GM18517 (cell line): ENCODE data around the gene TMEM117.
"Not testable (repeated sequence)": the region's sequence is repeated elsewhere in the genome, so short reads cannot be mapped to it uniquely, and the experiment has no call there.

Experiments used
- ATAC-seq: cut with Tn5 transposase; IDR thresholded peaks from one replicate; pipeline ENCODE4 v1.9.1; 2021; ENCODE audit warnings: mild to moderate bottlenecking, moderate library complexity; ENCODE audit not compliant: unreplicated experiment

TMEM117 gene

DNA sequence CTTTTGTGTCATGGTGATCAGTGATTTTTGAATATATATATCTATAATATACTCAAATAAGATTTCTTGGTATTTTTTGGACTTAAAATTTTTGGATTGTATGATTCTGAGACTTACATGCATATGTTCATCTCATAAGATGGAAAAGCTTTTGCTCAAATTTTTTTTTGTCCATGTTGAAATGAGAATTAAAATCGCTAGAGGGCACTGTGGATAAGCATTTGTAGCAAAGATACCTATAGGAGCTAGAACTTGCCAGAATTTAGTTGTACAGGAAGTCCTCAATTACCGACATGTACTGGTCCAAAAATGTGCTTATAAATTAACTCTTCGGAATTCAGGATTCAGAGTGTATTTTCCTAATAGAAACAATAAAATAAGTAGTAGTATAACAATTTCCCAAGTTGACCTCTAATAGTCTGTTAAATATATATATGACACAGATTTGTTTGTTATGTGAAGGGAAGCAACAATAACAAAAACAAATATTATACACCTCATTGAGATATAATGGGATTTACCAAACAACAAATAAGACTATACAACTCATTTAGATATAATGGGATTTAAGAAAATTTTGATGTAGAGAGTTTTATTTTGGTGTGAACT lies 179.6 kb downstream of the TMEM117 start:
- peak; percentile 81 for ATAC-seq

DNA sequence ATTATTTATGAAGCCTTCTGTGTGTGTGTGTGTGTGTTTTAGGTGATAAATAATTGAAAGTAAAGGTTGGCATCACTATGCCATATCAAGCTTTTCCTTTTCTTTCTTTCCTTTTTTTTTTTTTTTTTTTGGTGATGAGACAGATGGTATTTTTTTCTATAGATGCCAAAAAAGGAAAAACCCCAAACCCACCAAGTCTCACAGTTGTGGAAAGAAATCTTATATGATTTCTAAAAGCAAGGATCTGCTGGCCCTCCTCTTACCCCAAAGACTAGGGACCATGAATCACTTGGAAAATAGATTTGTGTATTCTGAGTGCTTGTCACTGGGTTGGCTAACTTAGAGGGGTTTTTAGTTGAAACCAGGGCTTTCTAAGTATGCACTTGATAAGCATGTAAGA lies 181.3 kb downstream of the TMEM117 start:
- ATAC-seq: no peak

DNA sequence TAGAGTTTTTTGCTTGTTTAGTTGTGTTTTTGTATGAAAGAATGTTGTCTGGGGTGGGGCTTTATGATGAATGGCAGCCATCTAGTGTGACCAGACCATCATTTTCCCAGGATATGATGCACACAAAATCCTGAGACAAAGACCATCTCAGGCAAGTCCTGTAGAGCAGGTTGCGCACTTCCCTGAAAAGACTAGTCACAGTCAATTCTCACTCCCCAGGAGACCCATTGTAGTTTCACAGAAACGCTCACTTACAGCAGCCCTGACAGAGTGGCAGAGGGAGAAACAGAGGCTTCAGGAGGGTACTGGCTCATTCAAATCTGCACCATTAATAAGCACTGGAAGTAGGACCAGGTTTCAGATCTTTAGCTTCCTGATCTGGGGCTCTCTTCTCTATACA lies 183.2 kb downstream of the TMEM117 start:
- ATAC-seq: no peak

DNA sequence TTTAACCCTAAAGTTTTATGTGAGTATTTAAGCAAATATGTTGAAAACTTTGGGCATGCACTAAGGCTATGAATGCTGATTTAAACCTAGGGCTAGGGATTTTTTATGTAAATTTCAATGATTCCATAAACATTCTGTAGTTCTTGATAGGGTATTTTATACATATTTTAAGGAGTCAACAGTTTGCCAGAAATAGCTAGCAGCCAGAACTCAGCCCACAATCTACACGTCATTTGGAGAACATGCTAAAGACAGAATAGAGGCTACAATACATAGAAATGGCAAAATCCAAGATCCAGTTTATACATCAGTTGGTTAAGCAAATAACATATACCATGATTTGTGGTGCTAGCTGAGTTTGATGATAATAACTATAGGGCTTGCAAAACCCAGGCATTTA lies 184.7 kb downstream of the TMEM117 start:
- no peak for ATAC-seq

DNA sequence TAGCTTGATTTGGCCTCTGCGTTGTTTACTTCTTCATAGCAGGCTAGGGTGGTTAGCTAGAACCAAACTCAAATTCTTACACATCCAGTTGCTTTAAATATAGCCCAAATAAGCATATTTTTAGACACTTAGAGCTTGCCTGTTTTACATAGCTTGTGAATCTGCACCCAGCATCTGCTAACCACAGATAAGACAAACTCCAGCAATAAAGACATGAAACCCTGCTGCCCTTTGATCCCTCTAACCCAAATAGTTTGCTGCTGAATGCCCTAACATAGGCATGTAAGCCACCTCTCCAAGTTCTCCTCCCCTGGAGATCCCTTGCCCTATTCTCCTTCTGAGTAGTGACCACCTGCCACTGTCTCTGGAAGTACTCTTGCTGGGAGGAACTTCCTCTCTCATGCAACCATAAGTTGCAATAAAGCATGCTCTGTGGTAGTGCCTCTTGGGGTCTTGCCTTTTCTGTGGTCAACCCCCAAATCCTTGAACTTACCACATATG lies 185.6 kb downstream of the TMEM117 start:
- peak; percentile 91 for ATAC-seq

DNA sequence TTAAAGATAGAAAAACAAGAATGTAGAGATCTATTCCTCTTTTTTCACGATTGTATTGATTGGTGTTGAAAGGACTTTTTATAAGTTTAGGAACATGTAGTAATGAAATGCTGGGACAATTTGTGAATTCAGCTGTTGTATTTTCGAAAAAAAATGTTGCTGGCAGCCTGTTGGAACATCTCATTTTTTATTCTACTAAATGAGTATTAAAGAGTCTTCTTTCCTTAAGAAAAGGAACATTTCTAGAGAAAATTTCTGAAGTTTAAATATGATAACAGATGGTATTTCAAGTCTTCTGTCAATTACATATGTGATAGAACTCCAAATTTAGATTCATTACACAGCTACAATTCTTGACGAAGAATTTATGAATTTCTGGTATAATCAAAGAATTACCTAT lies 189.6 kb downstream of the TMEM117 start:
- ATAC-seq: no peak

DNA sequence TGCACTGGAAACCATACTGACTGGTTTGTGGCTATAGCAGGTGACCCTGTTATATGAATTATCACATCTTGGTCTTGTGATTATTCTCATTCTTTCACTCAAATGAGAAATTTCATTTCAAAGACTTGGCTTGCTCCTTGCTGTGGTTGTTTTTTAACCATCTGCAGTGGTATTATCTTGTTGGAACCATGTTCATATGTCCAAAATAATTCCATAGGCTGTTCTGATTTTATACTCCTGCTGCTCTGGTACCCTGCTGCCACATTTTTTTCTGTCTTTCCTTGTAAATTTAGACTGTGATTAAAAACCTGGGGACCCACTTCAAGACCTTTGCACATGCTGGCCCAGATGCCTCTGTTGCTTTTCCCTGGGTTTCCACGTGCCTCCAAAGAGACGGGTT lies 190.2 kb downstream of the TMEM117 start:
- ATAC-seq: no peak

DNA sequence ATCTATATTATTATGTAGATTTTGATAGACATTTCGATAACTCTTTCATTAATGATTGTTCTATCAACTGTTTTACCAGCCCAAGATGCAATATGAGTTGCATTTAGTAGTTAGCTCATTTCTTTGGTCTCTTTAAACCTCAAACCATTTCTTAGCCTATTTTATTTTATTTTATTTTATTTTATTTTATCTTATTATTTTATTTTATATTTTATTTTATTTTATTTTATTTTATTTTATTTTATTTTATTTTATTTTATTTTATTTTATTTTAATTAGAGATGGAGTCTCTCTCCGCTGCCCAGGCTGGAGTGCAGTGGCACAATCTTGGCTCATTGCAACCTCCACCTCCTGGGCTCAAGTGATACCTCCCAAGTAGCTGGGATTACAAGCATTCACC lies 191.0 kb downstream of the TMEM117 start:
- ATAC-seq: not testable (repeated sequence)

DNA sequence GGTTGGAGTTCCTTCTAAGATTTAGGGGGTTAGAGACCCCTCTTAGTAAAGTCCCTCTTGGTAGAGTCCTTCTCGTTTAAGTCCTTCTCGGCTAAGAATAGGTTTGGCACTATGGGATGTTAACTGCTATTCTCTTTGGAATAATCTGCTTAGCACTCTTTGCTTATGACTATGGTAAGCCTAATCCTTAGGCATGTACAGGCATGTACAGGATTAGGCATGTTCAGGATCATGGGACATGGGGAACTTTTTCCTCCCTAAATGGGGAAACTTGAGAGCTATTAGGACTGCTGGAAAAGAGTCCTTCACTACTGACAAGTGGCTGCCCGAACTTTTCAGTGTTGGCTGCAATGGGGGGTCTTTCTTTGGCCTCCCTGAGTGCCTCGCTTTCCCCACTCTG lies 193.3 kb downstream of the TMEM117 start:
- ATAC-seq: no peak

DNA sequence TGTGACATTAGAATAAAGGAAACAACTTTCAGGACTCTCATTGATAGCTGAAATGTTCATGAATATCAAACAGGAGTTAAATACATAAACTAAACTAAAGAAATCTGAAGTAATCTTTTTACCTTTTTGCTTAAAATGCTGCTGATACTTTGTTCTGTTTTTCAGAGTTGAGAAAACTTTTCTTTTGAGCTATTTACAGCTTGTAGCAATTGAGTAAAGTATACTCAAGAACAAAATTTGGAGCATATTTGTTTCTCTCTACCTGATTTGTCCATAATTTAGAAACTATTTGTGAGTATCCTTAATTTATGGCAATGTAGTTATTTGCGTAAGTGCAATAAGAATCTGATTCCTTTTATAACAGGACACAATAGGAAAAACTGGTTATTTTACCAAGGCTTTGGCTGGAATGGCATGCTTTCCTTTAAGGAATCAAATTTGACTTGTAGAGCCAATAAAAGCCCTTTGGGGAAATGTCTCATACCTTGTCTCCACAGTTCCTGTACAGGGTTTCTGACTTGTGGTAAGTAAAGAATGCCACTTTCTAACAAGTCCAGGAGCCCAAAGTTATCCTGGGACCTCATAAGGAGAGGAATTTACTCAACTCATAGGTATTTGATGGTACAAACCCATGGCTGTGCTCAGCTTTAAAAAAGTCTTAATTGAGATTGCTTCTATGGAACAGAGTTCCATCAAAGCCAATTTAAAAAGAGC lies 195.7 kb downstream of the TMEM117 start:
- no peak for ATAC-seq

DNA sequence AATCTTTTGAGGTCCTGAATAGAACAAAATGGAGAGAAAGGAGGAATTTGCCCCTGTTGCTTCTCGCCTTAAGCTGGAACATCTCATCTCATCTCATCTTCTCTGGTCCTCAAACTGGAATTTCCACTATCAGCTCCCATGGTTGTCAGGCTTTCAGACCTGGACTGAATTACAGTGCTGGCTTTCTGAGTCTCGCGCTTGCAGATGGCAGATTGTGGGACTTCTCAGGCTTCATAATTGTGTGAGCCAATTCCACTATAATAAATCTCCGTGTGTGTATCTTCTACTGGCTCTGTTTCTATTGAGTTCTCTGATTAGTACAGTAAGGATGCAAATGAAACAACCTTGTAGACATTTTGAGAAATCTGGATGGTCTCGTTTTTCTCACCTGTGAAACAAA lies 199.0 kb downstream of the TMEM117 start:
- ATAC-seq: no peak

DNA sequence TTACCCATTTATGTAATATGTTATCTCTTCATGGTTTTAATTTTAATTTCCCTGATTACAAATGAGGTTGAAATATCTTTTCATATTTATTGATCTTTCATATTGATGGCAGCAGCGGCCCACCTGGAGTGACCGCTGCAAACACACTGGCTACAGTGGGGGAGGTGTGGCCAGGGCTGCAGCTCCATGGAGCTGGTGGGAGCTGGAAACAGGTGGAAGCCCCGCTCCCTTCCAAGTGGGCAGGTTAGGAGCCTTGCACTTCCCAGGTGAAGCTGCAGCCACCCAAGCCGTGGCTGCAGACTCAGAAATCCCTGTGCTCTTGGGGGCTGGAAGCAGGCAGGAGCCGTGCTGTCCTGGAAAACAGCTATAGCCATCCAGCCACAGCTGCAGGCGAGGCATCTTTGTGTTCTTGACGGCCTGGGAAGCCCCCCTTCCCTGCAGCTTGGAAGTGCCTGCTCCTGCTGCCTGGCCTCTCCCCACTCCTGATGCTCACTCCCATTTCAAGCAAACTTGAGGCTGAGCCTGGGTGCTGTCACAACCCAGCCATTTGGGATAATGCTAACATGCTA lies 201.1 kb downstream of the TMEM117 start:
- ATAC-seq: no peak

DNA sequence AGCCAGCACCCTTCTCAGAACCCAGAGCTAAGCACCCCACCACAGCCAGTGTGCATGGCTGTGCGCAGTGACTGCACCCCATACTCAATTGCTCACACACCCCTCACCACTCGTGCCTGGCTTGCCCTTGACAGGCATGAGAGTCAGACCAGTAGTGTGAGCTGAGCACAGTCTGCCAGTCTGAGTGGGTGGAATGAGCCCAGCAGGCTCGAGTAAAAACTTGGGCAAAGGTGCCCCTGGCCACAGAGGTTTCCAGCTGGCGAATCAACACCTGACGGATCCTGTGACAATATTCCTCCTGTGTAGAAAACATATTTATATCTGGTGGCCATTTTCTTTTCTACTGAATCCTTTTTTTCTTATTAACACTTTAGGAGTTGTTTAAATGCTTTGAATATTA lies 202.5 kb downstream of the TMEM117 start:
- ATAC-seq: no peak

DNA sequence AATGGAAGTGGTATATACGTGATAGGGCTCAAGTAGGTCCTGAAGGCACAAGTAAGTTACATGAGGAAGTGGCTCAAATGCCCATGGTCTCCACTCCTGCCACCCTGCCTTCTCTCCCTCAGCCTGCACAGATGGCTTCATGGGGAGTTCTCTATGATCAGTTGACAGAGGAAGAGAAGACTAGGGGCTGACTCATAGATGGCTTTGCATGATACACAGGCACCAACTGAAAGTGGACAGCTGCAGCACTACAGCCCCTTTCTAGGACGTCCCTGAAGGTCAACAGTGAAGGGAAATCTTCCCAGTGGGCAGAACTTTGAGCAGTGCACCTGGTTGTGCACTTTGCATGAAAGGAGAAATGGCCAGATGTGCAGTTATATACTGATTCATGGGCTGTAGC lies 208.6 kb downstream of the TMEM117 start:
- ATAC-seq: not testable (repeated sequence)

DNA sequence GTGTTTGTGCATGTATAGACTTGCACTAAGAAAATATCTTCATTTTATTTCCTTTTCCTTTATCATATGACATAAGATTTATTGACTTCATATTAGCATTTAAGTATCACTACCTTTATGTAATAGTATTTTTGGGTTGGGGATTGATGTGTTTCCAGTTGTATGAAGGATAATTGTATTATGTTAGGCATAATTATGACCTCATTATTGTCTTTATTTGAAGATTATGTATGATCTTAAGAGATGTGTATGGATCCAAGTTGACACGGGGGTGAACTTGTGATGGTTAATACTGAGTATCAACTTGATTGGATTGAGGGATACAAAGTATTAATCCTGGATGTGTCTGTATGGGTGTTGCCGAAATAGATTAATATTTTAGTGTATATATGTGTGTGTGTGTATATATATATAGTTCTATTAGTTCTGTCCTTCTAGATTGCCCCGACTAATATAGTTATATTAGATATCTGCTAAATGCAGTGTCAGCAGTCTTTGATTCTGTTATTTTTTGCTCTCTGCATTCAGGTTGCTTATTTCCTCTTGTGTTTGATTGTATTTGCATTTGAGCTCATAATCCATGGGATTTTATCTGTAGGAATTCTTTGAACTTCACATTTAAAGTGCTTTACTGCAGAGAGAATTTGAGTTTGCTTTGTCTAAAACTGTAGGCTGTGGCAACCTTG lies 211.0 kb downstream of the TMEM117 start:
- no peak for ATAC-seq

DNA sequence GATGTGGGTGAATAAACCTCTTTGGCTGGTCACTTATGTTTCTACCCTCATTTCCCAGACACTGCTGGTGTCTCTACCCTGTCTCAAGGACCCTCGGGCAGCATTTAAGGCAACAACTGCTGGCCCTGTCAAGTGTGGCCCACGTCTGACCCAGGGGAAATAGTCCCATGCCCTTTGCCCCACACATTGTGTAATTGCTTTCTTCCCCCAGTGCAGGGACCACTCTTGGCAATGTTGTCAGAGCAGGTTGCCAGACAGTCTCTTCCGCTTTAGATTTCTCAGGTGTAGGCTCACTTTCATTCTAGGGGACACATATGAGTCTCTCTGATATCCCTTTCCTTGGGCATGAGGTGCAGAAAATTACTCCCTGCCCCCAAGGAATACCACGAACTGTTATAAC lies 216.7 kb downstream of the TMEM117 start:
- no peak for ATAC-seq

DNA sequence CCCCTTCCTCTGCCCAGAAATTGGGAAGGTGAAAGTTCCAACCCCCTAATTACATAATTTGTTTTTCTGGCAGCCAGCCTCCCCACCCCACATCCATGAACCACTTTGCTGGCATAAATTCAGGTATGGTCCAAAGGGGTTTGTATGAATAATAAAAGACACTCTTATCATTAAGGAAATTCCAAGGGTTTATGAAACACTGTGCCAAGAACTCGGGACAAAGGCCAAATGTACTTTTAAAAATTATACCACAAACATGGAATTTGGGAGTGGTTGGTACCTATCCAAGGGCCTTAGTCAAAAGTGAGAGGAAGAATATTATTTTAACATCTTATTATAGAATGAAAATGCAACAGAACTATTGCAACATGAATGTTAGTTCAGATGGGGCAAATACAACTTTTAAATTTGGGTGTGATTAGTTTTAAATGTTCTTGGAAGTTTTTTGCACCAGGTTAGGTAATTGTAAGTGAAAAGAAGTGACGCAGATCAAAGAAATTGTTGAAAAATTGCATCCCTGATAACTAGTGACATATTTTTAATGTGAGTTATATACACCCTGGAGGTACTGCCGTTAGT lies 217.8 kb downstream of the TMEM117 start:
- no peak for ATAC-seq

DNA sequence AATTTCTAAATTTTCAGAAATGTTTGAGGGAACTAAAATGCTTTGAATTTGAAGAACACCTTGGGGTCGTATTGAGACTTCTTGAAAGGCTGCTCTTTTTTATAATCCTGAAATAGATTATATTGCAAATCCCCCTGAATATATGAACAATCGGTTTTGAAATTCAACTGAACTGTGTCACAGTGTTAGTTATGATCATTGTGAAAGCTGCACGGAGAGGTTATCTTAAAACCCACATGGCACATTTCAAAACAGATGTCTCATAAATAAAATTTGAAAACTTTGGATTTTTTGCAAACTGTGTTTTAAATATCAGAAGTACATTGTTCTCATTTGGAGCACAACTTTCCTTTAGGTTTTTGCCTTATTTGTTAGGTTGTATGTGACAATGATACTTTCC lies 218.4 kb downstream of the TMEM117 start:
- ATAC-seq: no peak

DNA sequence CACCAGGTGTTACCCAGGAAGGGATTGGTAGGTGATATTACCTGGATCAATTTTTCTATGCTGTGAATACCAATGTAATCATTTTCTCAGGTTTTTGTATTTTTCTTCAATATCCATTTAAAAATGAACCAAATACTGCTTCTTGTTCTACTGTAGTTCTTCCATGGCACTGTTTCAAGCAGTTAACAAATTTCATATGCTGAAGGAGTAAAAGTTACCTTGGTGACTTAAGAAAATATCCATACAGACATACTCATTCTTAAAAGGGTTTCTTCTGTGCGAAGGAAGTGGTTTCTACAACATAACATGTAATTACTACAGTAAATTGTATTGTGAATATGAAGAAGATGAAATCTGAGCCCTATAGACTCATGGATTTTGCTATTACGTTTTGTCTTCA lies 222.5 kb downstream of the TMEM117 start:
- no peak for ATAC-seq

DNA sequence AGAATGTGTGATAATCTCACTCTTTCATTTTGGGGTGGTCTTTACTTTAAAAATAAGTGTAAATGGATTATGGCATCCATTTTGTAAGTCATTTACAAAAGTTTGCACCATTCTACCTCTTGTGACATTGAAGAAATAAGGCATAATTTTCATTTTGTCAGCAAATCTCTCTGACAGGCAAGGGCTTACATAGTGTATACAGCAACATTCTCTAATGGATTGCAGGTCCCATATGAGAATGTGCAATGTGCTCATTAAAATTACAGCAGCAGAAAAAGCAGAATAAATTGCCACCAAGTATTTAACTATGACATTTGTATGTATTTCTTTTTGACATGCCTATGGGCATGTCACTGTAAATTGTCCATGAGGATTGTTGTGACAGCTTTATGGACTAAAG lies 223.6 kb downstream of the TMEM117 start:
- no peak for ATAC-seq

DNA sequence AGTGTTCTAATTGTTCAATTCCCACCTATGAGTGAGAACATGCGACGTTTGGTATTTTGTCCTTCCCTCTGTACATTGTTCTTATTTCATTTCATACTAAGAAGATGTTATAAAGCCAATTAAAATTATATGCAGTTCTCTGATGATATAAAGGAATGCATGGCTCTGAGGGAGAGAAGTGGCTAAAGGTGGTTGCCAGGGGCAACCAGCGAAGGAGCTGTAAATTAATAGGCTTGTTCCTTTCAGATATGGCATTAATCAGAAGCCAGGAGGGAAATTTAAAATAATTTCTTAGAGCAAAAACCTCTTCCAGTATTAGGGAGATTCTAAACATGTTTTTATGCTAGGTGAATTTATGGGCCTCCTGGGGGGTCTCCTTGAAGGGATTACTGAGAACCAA lies 227.8 kb downstream of the TMEM117 start:
- ATAC-seq: no peak
